HG02571 (cell line): ENCODE results near the gene RHBDL1.

Experiments used
- ATAC-seq: cut with Tn5 transposase; IDR thresholded peaks from one replicate; pipeline ENCODE4 v1.9.1; 2021; ENCODE audit warnings: mild to moderate bottlenecking, moderate library complexity; ENCODE audit not compliant: unreplicated experiment

RHBDL1 gene

DNA sequence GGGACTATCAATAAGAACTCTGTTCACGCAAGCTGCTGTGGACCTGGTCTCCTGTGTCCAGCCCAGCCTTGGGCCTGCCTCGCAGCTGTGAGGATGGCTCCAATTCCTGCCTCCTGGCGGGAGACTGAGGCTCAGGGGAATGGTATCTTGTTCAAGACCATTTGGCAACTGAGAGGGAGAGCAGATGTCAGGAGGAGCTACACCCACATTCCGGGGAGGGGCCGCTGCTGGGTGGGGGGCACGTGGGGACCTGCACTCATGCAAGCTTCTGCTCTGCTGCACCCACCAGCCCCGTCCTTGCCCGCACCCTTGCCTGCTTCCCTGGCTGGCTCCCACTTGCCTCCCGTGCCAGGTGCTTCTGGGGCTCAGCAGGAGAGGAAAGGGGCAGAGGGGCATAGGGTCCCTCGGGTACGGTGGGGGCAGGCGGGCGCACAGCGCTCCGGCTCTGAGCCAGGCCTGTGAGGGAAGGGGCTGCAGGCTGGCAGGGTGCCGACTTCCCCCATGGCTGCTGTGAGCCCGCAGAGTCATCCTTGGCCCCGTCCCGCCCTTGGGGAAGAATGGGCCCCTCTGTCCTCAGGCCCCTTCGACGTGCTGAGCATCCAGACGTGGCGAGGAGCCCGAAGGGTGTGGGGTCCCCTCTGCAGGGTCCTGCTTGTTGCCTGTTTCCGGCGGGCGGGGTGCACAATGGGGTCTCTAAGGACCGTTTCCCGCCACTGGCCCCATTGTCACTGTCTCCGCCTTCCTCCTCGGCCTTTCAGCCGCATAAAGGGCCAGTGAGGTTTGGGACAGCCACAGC, 42.2 kb downstream of the RHBDL1 start:
- no peak for ATAC-seq

DNA sequence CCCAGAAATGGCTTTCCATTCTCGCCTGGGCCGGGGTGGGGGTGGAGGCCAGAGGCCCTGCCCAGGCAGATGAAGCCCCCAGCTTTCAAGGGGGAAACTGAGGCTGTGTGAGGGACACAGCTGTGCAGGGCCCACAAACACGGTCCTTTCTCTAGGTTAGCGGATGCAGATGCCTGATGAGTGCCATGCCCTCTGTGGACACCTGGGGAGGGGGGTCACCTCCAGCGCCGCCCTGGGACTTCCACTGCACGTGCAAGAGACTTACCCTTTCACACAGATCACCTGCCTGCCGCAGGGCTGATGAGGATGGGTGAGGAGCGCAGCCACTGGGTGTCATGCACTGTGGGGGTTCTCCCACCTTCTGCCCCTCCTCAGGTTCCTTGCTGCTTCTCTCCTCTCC, 42.9 kb downstream of the RHBDL1 start:
- ATAC-seq, result no peak

DNA sequence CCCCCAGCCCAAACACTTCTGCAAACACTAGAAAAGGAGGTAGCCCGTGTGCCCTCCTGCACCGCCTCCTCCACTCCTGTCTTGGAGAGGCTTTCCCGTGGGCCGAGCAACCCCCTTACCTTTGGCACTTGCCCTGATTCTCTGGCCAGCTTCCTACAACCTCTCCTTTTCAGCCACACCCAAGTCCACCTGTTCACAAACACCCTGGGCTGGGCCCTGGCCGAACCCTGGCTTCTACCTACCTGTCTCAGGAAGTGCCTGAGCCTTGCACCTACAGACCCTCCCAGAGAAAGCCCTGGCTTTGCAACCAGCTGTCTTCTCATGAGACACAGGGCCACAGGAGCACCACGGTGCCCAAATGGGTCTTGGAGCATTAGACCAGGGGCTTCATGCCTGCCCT, 43.5 kb downstream of the RHBDL1 start:
- no peak for ATAC-seq

DNA sequence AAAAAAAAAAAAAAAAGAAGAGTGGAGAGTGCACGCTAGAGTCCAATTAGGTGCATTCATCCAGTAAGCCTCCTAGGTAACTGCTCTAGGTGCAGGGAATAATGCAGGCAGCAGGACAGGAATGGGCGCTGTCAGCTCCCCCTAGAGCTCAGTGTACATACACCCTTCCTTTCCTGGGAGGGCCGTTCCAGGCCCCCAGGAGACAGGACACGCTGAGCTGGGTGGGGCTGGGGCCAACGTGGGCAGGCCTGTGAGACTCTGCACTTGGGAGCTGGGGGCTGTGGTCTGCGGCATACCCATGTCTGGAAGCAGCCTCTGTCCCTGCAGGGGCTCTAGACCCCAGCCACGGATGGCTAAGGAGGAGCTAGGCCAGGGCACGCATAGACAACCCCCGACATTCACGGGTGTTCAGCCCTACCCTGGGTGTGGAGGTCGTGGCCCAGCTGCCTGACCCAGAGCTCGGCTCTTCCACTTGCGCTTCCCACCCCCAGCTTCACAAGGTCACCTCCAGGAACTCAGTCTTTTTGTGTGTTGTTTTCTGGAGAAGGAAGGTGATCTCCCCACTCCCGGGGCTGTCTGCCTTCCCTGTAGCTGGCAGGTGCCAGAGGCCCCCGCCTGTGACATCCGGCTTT, 44.5 kb downstream of the RHBDL1 start:
- no peak for ATAC-seq

DNA sequence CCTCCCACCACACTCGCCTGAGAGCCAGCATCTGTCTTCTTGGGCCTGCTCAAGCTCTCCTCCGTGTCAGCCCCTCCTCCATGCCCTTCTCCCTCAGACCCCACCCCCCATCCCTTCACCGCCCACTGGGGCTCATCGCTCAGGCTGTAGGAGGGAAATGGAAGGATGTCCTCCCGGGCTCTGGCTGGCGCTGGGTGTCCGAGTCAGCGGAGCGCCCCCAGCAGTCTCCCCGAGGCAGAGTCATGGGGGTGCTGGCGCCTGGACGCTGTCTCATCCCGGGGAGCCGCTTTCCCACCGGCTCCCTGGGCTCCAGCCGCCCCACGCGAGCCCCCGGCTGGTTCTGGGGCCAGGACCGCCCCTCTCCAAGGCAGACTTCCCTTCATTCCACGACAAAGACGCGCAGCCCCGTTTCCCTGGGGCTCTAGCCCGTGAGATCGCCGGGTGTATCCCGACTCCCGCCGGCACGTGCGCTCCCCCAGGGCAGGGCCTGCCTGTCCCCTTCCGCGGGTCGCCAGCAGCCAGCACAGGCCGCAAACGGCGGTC, 45.0 kb downstream of the RHBDL1 start:
- ATAC-seq, result peak; percentile 5

DNA sequence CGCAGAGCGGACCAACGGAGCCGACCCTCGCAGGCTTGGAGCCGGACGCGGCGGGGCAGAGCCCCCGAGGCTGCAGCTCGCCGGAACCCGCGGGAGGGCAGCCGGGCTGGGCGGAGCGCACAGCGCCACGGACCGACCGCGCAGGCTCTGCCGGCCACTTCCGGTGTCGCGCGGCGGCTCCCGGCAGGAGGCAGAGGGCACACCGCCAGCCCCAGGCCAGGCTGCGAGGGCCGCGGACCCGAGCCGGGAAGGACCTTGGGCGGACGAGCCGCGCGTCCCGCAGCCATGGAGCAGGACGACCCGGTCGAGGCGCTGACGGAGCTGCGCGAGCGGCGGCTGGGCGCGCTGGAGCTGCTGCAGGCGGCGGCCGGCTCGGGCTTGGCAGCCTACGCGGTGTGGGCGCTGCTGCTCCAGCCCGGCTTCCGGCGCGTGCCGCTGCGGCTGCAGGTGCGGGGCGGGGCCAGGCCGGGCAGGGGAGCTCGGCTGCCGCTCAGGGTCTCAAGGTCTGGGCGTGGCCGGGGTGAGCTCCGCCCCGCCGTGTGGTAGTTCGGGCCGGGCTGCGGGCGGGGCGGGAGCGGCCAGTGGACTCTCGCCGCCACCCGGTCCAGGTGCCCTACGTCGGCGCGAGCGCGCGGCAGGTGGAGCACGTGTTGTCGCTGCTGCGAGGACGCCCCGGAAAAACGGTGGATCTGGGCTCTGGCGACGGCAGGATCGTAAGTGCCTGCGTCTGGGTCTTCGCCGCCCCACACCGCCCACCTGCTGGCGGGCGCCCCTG, 45.7 kb downstream of the RHBDL1 start, which contains the start of gene ANTKMT:
ANTKMT (plus strand) TSS at position 157 of the 775 bp plus-strand sequence; CDS start at position 286, 129 bp downstream.
- ATAC-seq, result peak; percentile 55

DNA sequence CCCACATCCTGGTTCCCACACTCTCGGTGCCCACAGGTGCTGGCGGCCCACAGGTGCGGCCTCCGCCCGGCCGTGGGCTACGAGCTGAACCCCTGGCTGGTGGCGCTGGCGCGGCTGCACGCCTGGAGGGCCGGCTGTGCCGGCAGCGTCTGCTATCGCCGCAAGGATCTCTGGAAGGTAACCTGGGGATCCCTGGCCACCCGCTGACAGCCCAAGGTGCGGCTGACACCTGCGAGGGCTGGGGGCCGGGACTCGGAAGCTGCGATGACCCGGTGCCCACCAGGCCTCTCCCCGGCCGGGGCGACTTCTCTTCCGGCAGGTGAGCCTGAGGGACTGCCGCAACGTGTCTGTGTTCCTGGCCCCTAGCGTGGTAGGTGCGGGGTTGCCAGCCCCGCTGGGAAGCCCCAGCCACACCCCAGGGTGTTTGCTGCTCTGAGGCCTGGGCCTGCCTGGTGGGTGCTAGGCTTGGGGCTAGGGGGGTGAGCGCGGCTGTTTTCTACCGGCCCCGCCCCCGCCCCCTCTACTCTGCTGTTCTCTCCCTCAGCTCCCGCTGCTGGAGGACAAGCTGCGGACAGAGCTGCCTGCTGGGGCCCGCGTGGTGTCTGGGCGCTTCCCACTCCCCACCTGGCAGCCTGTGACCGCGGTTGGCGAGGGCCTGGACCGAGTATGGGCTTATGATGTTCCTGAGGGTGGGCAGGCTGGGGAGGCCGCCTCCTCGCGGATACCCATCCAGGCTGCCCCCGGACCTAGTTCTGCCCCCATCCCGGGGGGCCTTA, 46.5 kb downstream of the RHBDL1 start:
- no peak for ATAC-seq

DNA sequence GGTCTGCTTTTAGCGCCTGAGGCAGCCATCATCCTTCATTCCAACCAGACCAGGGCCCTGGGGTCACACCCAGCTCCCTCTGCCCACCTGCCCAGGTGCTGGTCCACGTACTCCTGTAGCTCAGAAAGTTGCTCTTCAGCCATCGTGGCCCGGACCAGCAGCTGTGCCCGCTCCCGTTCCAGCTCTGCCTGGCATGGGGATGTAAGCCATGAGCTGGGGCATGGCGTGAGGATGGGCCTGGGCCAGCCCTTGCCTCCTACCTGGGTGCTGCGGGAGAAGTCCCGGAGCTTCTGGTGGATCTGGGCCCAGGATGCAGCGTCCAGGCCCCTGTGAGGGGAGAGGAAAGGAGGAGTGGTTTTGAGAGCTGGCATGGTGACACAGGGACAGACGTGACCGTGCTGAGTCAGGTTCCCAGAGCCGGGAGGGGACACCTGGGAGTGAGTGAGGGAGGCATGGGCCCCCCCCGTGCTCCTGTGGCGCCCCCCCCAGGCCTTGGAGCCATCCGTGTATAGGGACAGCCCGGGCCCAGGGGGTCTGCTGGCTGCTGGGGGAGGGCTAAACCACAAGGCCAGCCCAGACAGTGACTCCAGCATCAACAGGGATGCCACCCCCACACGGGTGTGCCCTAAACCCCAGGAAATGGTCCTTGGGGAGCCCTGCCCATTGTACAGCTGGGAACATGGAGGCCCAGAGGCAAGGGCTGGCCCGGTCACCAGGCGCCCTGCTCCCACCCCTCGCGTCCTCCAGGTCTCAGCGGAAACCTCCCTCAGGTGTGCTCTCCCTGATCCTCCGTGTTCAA, 47.6 kb downstream of the RHBDL1 start:
- no peak for ATAC-seq

DNA sequence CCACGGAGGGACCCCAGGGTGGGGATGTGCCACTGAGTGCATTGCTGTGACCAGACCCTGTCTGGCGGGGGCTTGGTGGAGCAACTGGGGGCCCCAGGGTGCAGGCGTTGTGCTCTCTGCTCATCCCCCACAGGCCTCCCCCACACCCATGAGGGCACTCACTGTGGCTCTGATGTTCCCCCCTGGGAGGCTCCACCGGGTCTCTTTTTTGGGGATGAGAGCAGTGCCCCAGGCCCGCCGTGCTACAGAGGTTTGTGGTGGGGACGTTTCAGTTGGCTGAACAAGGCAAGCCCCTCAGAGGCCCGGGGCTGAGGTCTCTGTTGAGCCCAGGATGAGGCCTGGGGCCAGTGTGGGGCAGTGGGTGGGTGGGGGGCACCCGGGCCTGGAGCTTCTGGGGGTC, 48.2 kb downstream of the RHBDL1 start:
- no peak for ATAC-seq

DNA sequence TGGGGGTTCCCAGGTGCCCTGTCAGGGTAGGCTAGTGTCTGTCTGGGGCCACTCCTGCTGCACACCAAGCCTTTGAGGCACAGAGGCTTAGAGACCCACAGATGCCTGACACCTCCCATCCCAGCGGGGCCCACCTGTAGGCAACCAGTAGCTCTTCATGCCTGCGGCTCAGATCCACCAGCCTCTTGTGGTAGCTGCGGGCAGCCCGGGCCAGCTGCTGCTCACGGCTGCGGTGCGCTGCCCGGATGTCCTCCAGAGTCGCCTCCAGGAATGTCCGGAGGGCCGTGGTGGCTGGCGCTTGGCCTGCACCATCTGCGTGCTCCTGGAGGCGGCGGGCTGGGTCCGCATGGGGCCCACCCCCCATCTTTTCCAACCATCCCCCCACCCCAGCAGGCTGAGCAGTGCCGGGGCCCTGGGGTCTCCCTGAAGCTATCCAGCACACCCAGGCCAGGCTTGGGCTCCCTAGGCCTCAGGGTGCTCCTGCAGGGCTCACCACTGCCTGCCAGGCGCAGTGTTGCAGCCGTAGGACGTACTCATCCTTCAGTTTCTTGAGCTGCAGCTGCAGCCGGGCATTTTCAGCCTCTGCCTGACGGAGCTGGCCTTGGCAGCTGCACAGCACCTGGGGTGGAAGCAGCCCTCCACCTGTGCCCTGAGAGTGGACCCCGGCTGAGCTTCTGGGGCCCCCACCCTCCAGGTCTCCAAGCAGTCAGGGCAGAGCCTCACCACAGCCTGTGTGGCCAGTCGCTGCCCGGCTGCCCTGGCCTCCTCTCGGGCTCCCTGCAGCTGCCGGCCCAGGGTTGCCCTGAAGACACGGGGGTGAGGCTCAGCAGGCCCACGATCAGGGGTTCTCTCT, 48.9 kb downstream of the RHBDL1 start:
- no peak for ATAC-seq

DNA sequence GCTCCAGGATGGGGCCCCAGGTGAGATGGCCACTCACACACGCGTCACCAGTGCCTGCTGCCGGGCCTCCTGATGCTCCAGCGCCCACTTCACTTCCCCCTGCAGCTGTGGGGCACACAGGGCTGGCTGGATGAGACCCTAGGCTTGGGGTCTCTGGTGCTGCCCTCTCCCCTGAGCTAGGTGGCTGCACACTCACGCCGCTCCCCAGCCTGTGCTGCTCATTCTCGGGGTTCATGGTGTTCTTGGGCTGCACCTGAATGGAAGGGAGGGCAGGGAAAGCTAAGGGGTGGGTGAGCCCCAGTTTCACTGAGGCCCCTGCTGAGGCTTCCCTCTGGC, 49.5 kb downstream of the RHBDL1 start:
- no peak for ATAC-seq

DNA sequence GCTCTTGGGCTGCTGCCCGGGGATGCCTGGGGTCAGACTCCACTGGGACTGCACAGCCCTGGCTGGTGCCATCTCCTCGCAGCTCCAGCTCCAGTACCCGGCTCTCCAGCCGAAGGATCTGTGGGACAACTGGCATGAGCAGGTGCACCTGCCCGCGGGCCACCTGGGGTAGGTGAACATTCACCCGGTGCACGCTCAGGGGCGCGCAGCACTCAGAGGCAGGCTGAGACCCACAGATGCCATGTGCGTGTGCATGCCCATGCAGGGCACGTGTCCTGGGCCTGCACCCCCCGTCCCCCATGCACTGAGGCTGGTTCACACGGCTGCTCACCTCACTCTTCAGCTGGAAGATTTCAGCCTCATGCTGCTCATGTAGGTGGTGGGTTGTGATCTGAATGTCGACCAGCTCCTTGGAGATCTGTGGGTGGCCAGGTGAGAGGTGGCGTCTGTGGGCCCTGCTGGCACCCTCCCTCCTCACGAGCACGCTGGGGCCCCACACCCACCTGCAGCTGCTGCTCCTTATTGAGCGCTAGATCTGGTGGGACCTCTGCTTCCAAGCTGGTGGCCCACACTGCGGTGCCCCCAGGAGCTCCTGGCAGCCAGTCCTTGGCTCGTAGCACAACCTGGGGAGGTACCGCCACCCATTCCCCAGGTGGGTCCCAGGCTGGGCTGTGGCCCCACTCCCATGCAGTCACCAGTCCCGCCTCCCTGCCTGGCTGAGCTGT, 50.2 kb downstream of the RHBDL1 start:
- ATAC-seq, result no peak

DNA sequence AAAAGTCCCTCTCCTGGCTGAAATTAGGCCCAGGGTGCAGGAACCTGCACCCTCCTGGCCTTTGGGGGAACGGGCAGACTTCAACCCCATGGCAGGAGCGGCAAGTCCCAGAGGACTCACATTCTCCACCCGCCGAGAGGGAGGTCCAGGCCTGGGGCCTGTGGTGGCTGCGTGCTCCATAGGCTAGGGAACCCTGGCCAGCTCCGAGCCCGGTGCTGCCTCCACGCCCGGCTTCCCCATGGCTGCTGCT, 50.6 kb downstream of the RHBDL1 start:
- ATAC-seq, result no peak

DNA sequence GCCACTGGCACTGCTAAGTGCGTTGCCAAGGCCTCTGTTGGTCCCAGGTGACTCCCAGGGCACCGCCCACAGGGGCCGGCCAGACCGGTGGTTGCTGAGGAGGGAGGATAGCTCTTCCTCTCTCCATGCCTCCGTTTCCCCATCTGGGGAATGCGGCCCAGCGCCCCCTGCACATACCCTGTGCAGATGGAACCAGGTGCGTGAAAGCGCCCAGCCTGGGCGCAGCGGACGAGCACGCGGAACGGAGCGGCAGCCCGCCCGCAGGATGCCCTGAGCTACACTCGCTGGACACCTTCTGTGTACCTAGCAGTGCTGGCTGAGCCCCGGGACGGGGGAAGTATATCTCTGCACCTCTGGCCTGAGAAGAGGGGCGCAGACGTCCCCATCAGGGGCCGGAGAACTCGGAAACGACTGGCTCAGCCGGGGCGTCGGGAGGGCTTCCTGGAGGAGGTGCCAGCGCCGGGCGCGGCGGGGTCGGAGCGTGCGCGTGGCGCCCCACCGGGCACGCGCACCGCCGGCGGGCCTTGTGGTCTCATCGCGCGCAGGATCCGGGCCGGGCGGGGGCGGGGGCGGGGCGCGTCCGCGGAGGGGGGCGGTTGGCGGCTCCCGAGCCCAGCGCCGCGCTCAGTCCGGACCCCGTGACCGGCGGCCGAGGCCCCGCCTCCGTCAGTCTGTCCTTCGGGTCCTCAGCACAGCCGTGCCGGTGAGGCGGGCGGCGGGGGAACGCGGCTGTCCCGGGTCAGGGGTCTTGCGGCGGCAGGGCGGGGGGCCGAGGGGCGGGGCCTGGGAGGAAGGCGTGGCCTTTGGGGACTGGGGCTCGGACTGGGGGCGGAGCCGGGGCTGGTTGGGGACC, 51.2 kb downstream of the RHBDL1 start, which contains the start of the genes CCDC78 and HAGHL:
CCDC78 (minus strand) TSS at position 6 of the 853 bp plus-strand sequence. CDS start 76 bp downstream, outside the sequence.
HAGHL (plus strand) TSS at position 669 of the 853 bp plus-strand sequence. CDS start 404 bp downstream, outside the sequence.
- no peak for ATAC-seq

DNA sequence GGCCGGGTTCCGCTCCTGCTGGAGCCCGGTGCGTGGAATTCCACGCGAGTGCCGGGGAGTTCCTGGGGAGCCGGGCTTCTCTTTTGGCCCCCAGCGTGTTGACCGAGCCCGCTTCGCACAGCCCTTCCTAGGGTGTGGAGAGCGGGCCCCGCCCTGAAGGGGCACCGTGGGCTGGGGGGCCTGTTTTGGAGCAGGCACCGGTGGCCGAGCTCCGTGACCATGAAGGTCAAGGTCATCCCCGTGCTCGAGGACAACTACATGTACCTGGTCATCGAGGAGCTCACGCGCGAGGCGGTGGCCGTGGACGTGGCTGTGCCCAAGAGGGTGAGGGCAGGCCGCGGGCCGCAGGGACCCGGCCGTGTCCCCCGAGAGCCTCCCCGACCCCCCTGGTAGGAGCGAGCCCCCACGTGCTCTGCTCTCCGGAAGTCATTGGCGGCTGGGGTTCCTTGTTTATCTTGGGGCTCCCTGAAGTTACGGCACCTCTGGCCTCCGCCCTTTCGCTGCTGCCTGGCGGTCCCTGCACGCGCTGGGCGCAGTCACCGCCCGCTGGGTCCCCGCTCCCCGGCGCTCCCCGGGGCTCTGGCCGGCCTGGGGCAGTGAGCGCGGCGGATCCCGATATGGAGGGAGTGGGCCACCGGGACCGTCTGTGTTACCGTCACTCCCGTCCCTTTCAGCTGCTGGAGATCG, 52.0 kb downstream of the RHBDL1 start:
- no peak for ATAC-seq
